H9 (cell line): Measurements from ENCODE around the gene RPL7L1. TPM values are rescaled to one million over a fixed set of nuclear protein-coding genes. Genes with fewer than 3 reads are reported as not detected.

Experiments used
- DNase-seq: peaks from one replicate; pipeline ENCODE4 v3.0.0-alpha.2; 2017
- H2AFZ ChIP-seq: one replicate; pipeline ENCODE4 v1.6.1; 2013; ENCODE audit warnings: mild to moderate bottlenecking, low read length, control low read depth, moderate library complexity
- H2AK5ac ChIP-seq: 2 replicates; pipeline ENCODE4 v1.6.1; 2013; ENCODE audit warnings: low read length, control low read depth, mixed read lengths; ENCODE audit not compliant: insufficient read length
- H2BK120ac ChIP-seq: one replicate; pipeline ENCODE4 v1.6.1; 2013; ENCODE audit warnings: low read depth, mild to moderate bottlenecking, low read length, control low read depth, inconsistent platforms; ENCODE audit not compliant: poor library complexity, severe bottlenecking
- H2BK12ac ChIP-seq: 2 replicates; pipeline ENCODE4 v1.6.1; 2013; ENCODE audit warnings: low read length, control low read depth, mixed read lengths, low read depth; ENCODE audit not compliant: insufficient read length
- H2BK15ac ChIP-seq: 2 replicates; pipeline ENCODE4 v1.6.1; 2013; ENCODE audit warnings: low read depth, low read length, control low read depth
- H2BK20ac ChIP-seq: one replicate; pipeline ENCODE4 v1.6.1; 2013; ENCODE audit warnings: low read depth, mild to moderate bottlenecking, low read length, control low read depth, inconsistent platforms; ENCODE audit not compliant: poor library complexity, severe bottlenecking
- H2BK5ac ChIP-seq: 2 replicates; pipeline ENCODE4 v1.6.1; 2013; ENCODE audit warnings: low read length, control low read depth, mixed read lengths; ENCODE audit not compliant: insufficient read length
- H3K14ac ChIP-seq: 2 replicates; pipeline ENCODE4 v1.6.1; 2013; ENCODE audit warnings: low read length, control low read depth; ENCODE audit not compliant: insufficient read depth
- H3K18ac ChIP-seq: 2 replicates; pipeline ENCODE4 v1.6.1; 2013; ENCODE audit warnings: low read depth, mild to moderate bottlenecking, mixed read lengths, low read length, control low read depth; ENCODE audit not compliant: insufficient read length
- H3K23ac ChIP-seq: 2 replicates; pipeline ENCODE4 v1.6.1; 2013; ENCODE audit warnings: low read length, control low read depth, mixed read lengths, low read depth; ENCODE audit not compliant: insufficient read length
- H3K23me2 ChIP-seq: 2 replicates; pipeline ENCODE4 v1.6.1; 2013; ENCODE audit warnings: low read depth, mild to moderate bottlenecking, mixed read lengths, low read length, control low read depth; ENCODE audit not compliant: insufficient read length, poor library complexity, severe bottlenecking
- H3K27ac ChIP-seq: 2 replicates; pipeline ENCODE4 v1.5.1; 2013; ENCODE audit warnings: low read length, control low read depth, mixed read lengths, low read depth; ENCODE audit not compliant: insufficient read length
- H3K27me3 ChIP-seq: 2 replicates; pipeline ENCODE4 v1.6.1; 2013; ENCODE audit warnings: low read length, control low read depth, inconsistent platforms; ENCODE audit not compliant: insufficient read depth
- H3K4ac ChIP-seq: 2 replicates; pipeline ENCODE4 v1.6.1; 2013; ENCODE audit warnings: low read depth, mild to moderate bottlenecking, control low read depth, inconsistent platforms, low read length, moderate library complexity
- H3K4me1 ChIP-seq: 2 replicates; pipeline ENCODE4 v1.6.1; 2013; ENCODE audit warnings: low read length, control low read depth, inconsistent platforms; ENCODE audit not compliant: insufficient read depth
- H3K4me2 ChIP-seq: 2 replicates; pipeline ENCODE4 v1.6.1; 2013; ENCODE audit warnings: low read length, control low read depth, mixed read lengths; ENCODE audit not compliant: insufficient read length, insufficient read depth
- H3K56ac ChIP-seq: 2 replicates; pipeline ENCODE4 v1.6.1; 2013; ENCODE audit warnings: low read depth, mild to moderate bottlenecking, mixed read lengths, low read length, control low read depth; ENCODE audit not compliant: insufficient read length
- H3K79me1 ChIP-seq: 2 replicates; pipeline ENCODE4 v1.6.1; 2013; ENCODE audit warnings: low read depth, mild to moderate bottlenecking, moderate library complexity, low read length, control low read depth, inconsistent platforms; ENCODE audit not compliant: insufficient read depth, poor library complexity, severe bottlenecking
- H3K79me2 ChIP-seq: 2 replicates; pipeline ENCODE4 v1.6.1; 2013; ENCODE audit warnings: low read length, control low read depth, inconsistent platforms; ENCODE audit not compliant: insufficient read depth
- H3K9ac ChIP-seq: 2 replicates; pipeline ENCODE4 v1.6.1; 2013; ENCODE audit warnings: low read length, control low read depth, mixed read lengths; ENCODE audit not compliant: insufficient read length; ENCODE audit errors: extremely low read depth
- H3K9me3 ChIP-seq: one replicate; pipeline ENCODE4 v1.6.1; 2013; ENCODE audit warnings: low read depth, low read length, inconsistent platforms; ENCODE audit not compliant: control insufficient read depth
- H3T11ph ChIP-seq: one replicate; pipeline ENCODE4 v1.6.1; 2013; ENCODE audit warnings: mild to moderate bottlenecking, low read length, control low read depth, inconsistent platforms
- H4K20me1 ChIP-seq: one replicate; pipeline ENCODE4 v1.6.1; 2013; ENCODE audit not compliant: control insufficient read depth, insufficient read length, insufficient read depth
- H4K5ac ChIP-seq: 2 replicates; pipeline ENCODE4 v1.6.1; 2013; ENCODE audit warnings: low read depth, mild to moderate bottlenecking, mixed read lengths, low read length, control low read depth; ENCODE audit not compliant: insufficient read length
- H4K8ac ChIP-seq: replicated peaks from 2 replicates; pipeline ENCODE4 v1.6.1; 2013; ENCODE audit warnings: low read length, control low read depth, mixed read lengths, low read depth; ENCODE audit not compliant: insufficient read length
- H4K91ac ChIP-seq: 2 replicates; pipeline ENCODE4 v1.6.1; 2013; ENCODE audit warnings: low read depth, mild to moderate bottlenecking, moderate library complexity, mixed read lengths, low read length, control low read depth; ENCODE audit not compliant: insufficient read length
- H3K27ac Mint-ChIP-seq, 3 experiments: 2 replicates in 2 of 3; 3 replicates in 1 of 3; pipeline ENCODE4 v1.8.0; 2020 to 2021; ENCODE audit warnings: mixed read lengths in 3 of 3, mild to moderate bottlenecking in 1 of 3, moderate library complexity in 1 of 3
- H3K27me3 Mint-ChIP-seq: 2 replicates; pipeline ENCODE4 v1.8.0; 2021; ENCODE audit warnings: low read depth, mild to moderate bottlenecking, moderate library complexity, mixed read lengths
- H3K36me3 Mint-ChIP-seq, 3 experiments: 2 replicates in 2 of 3; 3 replicates in 1 of 3; pipeline ENCODE4 v1.8.0; 2020 to 2021; ENCODE audit warnings: low read depth in 3 of 3, mixed read lengths in 3 of 3; ENCODE audit not compliant: insufficient read depth in 1 of 3
- H3K4me1 Mint-ChIP-seq, 2 experiments: 2 replicates each; pipeline ENCODE4 v1.8.0; 2020; ENCODE audit warnings: mixed read lengths in 2 of 2
- H3K4me3 Mint-ChIP-seq, 2 experiments: 2 replicates in 1 of 2; 3 replicates in 1 of 2; pipeline ENCODE4 v1.8.0; 2020 to 2021; ENCODE audit warnings: mild to moderate bottlenecking in 2 of 2, mixed read lengths in 2 of 2, moderate library complexity in 1 of 2
- H3K9me3 Mint-ChIP-seq, 2 experiments: 2 replicates in 1 of 2; 3 replicates in 1 of 2; pipeline ENCODE4 v1.8.0; 2020; ENCODE audit warnings: mild to moderate bottlenecking in 2 of 2, mixed read lengths in 2 of 2, moderate library complexity in 1 of 2
- WGBS: extraction: QIAGEN DNeasy Blood & Tissue Kit; methylation state at CpG from one replicate; pipeline ENCODE4 v1.1.7; 2013; ENCODE audit warnings: missing lambda C conversion rate, low lambda C conversion rate, mixed read lengths; ENCODE audit not compliant: insufficient read length; ENCODE audit errors: extremely low coverage; 5-methylcytosine and 5-hydroxymethylcytosine counted together
- total RNA-seq: library from RNA; stranded (reverse); gene quantifications from 2 replicates; pipeline ENCODE4 v1.2.1, GENCODE V29; 2021
- TF ChIP-seq, protein P1 (sequence below): fragments of 200-600 bp; sonication (generic); conservative IDR thresholded peaks from 3 replicates; pipeline ENCODE4 v1.8.0; 2021; ENCODE audit warnings: antibody characterized with exemption, mild to moderate bottlenecking

RPL7L1 gene
- total RNA-seq, 1 experiment from 2014 or later, result 130 TPM

DNA sequence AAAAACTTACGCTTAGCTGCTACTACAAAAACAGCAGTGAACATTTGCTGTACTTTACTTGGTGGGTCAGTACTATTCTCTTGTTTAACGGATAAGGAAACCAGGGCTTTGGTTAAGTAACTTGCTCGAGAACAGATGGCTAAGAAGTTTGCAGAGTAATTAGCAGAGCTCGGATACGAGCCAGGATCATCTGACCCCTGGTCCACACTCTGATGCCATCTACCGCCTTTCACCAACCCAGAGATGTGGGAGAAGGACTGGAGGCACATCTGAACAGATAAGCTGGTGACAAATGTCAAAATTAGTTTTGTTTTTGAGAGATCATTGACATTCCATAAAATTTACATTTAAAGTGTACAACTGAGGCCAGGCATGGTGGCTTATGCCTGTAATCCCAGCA, 18.9 kb upstream of the RPL7L1 start:
- Mint-ChIP-seq H3K27ac (peak overlapping the region in 1 of 3 experiments; percentile 50; a peak in 1 of 7 replicates), H3K4me3 (no peak overlapping the region), H3K4me1 (no peaks in the 10 kb centered on the region), H3K9me3 (no peaks in the 10 kb centered on the region), H3K36me3 (peaks cover 21 to 57% (median 52%) of the 10 kb centered on the region in 3 experiments; a peak in 6 of 7 replicates), H3K27me3 (no peaks in the 10 kb centered on the region)
- Histone ChIP-seq H3K9me3 (no peaks in the 10 kb centered on the region), H4K8ac (no peak overlapping the region), H3K23ac (no peak overlapping the region), H4K5ac (no peak overlapping the region), H3K9ac (no peak overlapping the region), H3K23me2 (no peaks in the 10 kb centered on the region), H3K18ac (no peak overlapping the region), H3K79me1 (no peaks in the 10 kb centered on the region), H3K79me2 (no peaks in the 10 kb centered on the region), H4K20me1 (no peaks in the 10 kb centered on the region), H3K27ac (no peak overlapping the region), H2BK5ac (no peak overlapping the region), H4K91ac (no peak overlapping the region), H2BK15ac (no peak overlapping the region), H2BK12ac (no peak overlapping the region), H3T11ph (no peak overlapping the region), H3K4me2 (no peak overlapping the region), H3K27me3 (no peaks in the 10 kb centered on the region), H2AK5ac (no peak overlapping the region), H2BK20ac (no peak overlapping the region), H3K4me1 (no peaks in the 10 kb centered on the region), H3K14ac (no peak overlapping the region), H3K4ac (no peak overlapping the region), H2BK120ac (no peak overlapping the region), H2AFZ (no peak overlapping the region), H3K56ac (no peak overlapping the region)
- no peak for DNase-seq
- TF ChIP-seq, protein P1, sequence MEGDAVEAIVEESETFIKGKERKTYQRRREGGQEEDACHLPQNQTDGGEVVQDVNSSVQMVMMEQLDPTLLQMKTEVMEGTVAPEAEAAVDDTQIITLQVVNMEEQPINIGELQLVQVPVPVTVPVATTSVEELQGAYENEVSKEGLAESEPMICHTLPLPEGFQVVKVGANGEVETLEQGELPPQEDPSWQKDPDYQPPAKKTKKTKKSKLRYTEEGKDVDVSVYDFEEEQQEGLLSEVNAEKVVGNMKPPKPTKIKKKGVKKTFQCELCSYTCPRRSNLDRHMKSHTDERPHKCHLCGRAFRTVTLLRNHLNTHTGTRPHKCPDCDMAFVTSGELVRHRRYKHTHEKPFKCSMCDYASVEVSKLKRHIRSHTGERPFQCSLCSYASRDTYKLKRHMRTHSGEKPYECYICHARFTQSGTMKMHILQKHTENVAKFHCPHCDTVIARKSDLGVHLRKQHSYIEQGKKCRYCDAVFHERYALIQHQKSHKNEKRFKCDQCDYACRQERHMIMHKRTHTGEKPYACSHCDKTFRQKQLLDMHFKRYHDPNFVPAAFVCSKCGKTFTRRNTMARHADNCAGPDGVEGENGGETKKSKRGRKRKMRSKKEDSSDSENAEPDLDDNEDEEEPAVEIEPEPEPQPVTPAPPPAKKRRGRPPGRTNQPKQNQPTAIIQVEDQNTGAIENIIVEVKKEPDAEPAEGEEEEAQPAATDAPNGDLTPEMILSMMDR, result no peak
- whole genome bisulfite sequencing, result no CpG with 5 or more reads among the region's 6 CpGs
